ENCODE measurements around the gene KRTAP5-1.
A peak's percentile ranks its signal among the peaks of the same experiment; 100 is the strongest.

Gene KRTAP5-1

DNA sequence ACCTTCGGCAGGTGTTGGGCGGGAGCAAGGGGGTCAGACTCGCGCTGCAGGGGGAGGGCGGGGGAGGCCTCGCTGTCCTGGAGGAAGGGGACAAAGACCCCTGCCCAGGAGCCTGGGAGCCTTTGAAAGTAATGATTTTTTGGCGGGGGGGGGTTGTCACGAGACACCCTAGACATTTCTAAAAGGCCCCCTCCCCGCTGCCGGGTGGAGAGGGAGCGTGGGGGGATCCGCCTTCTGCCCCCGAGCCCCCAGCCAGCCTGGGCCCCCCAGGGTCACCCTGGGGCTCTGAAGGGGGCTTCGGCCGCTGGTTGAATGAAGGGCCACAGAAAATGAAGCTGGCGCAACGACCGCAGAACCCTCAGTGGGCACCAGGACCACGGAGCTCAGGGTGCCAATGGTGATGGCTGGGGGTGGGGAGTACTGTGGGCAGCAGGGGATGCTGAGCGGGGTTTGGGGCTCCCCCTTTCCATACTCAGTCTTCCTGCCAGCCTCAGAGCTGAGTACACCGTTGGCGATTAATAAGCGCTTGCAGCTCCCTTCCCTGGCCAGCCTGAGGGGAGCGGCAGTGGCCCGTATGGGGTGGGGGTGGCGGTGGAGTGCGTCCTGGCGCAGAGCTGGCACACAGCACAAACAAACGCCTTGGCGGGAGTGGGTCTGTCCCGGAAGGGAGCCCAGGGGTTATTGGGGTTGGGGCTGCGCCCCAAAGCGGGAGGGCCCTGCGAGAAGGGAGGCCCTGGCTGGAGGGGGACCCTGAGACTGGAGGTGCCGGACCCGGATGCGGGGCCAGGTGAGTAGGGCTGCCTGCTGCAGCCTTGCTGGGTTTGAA lies 11.8 kb downstream of the KRTAP5-1 start:
- DNase-seq (ENCODE audit: insufficient read length, low spot score) (no peak), FAIRE-seq (no peak)

DNA sequence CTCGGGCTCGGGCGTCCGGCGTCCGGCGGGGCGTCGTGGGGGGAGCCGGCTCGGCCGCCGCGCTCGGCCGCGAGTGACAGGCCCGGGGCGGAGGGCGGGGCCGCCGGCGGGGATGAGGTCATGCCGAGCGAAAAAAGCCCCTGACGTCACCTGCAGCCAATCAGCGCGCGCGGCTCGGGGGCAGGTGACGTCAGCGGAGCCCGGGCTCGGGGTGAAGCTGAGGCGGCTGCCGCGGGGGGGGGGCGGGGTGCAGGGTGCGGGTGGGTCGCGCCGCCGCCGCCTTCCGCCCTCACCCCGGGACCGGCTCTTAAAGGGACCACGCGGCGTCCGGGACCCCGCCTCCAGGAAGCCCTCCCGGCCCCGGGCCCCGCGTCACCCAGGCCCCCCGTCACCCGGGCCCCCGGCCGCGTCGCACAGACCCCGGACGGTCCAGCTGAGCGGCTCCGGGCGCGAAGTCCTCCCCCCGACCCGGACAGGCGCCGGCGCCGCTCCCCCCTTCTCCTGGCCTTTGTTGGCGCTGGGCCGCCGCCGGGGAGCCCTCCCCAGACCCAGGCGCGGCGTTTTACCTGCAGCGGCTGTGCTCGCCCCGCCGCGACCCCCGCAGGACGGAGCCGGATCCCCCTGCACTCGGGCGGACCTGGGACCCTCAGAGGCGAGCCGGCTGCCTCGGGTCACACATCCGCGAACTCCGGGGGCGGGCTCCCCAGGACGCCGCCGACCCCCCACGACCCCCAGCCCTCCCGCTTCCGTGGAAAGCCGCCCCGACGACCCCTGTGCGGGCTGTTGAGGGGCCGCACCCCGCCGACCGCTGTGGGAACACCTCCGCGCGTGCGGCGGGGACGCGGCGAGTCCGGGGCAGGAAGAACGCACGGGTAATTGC lies 12.6 kb downstream of the KRTAP5-1 start, which contains the start of gene DUSP8:
DUSP8 (minus strand) TSS at position 75 of the 880 bp plus-strand sequence. CDS start 6,445 bp downstream, outside the sequence.
- peak; percentile 71 for FAIRE-seq
- DNase-seq (ENCODE audit: insufficient read length, low spot score): peak; percentile 90

DNA sequence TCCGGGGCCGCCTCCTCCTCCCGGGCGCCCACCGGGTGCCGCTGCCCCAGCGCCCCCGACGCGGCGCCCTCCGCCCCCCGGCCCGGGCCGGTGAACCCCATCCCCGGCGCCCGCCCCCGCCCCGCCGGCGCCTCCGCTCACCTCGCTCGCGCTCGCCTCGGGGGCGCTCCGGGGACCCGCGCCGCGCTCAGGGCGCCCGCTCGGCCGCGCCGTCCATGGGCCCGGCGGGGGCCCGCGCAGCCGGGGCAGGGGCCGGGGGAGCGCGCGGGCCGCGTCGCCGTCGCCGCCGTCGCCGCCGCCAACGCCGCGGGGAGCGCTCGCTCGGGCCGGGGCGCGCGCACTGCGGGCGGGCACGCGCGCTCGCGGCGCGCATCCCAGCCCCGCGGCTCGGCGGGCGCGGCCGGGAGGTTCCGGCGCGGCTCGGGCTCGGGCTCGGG lies 13.3 kb downstream of the KRTAP5-1 start:
- FAIRE-seq (no peak), DNase-seq (ENCODE audit: insufficient read length, low spot score) (no peak)

DNA sequence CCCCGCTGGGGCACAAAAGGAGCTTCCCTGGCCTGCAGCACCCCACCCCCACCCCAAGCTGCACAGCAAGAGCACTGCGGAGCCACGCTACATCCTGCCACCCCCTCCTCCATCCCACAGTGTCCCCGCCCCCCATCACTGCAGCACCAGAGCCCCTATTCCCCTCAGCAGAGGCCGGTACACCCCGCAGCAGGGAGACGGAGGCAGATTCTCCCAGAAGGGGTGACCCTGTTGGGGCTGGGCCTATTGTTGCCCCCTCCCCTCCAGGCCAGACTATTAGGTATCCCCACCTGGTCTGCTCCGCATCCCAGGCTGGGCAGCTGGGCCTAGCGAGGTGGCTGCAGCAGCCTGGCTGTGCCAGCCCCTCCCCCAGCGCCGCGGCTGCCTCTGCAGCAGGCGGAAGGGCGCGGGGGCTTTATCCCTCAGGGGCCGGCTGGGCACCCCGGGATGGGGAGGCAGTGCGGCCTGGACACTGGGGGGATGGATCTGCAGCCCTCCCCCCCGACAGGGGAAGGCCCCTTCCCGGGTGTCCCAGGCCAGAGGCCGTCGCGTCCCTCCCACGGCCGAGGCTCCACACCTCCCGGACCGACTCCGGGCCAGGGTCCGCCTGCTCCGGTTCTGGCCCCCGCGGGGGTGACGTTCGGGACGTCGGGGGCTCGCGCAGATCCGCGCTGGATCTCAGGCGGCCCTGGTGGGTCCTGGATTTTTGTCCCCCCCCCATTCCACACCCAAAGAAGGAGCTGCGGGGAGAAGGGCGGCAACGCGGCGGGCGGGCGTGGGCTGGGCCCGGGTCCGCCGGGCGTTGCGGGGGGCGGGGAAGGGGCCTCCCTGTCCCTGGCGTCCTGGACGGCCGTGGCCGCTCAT lies 14.0 kb downstream of the KRTAP5-1 start:
- DNase-seq (ENCODE audit: insufficient read length, low spot score) (no peak), FAIRE-seq (no peak)

DNA sequence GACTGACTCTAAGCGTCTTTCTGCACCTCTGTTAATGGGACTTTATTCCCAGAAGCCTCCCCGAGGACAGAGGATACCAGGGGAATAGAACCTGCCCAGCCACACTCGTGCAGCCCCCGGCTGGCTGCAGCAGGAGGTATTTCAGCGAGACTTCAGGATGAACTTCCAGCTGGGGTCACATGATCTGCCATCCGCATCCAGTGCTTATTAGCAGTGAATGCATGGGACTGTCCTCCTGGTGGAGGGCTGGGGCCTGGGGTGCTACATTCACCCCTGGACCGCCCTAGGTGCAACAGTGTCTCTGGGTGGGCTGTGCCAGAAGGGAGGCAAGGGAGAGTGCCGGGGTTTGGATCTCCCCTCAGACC lies 14.6 kb downstream of the KRTAP5-1 start:
- DNase-seq (ENCODE audit: insufficient read length, low spot score) (no peak), FAIRE-seq (no peak)

DNA sequence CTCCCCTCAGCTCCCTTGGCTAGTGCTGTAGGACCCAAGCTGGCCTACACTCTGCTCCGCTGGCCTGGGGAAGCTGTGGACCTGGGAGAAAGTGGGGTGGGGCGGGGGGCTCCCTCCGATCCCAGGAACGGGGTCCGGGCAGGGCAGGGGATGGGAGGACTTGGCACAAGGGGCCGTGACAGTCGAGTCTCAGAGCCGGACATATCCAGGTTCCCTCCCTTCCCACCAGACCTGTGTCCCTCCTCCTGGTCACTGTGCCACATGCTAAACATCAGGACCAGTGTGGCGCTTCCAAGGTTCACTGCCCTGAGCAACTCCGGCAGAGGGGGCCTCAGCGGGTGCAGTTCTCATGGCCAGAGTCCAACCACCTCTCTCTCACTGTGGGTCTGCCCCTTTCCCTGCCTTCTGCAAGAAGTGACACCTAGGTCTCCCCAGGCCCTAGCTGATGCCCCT lies 15.1 kb downstream of the KRTAP5-1 start:
- DNase-seq (ENCODE audit: insufficient read length, low spot score): no peak
- peak; percentile 23 for FAIRE-seq

DNA sequence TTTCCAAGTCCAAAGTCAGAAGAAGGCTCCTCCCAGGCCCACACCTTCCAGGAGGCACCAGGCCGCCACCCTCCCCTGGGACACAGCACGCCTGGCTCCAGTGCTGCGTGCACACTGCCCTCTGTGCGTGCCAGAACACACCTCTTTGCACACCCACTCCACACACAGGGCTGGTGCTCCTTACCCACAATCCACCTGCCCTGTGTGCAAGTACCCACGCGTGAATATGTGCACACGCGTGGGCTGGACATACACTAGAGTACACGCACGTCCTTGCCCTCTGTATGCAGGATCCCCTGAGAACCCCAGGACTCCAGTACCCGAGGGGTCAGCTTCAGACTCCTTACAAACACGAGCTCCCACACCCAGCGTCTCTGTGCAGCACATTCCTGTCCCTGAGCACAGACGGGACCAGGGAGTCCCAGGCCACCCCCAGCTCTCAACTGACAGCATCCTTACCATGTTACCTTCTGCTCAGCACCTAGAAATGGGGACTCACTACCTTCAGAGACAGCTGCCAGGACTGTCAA lies 15.8 kb downstream of the KRTAP5-1 start:
- FAIRE-seq: peak; percentile 9
- DNase-seq (ENCODE audit: insufficient read length, low spot score): no peak

DNA sequence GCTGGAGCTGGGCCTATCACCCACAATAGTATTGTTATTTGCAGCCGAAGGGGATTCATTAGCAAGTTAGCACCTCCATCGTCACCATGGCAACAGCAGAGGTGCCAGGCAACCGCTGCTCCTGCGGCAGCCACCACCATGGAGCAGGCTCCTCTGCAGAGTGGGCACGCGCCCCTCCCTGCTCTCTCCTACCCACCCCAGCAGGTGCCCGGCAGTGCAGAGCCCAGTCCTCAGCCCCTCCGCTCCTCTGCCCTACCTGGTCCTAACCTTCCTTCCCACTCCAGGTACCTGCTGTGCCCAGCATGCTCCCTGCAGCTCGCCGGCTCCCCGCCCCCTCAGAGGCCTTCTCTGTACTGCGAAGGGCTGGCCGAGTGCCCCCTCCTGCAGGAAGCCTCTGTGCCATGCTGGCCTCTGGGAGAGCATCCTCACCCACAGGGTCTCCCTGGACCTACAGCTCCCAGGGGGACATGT lies 16.6 kb downstream of the KRTAP5-1 start:
- FAIRE-seq (no peak), DNase-seq (ENCODE audit: insufficient read length, low spot score) (no peak)

DNA sequence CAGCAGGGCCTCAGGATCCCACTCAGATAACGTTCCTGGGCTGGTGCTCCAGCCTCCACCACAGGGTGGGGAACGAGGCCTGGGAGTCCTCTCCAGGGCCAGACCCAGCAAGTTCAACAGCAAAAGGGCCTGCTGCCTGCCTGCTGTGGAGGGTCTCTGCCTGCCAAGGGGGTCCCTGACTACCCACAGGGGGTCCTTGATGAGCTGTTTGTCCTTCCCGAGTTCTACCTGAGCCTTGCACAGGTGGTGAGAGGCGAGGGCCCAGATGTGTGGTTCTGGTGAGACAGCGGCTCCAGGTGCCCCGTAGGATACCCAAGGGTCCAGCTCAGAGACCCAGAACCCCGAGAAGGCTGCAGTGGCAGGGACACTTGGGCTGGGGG lies 17.4 kb downstream of the KRTAP5-1 start:
- DNase-seq (ENCODE audit: insufficient read length, low spot score) (no peak), FAIRE-seq (no peak)

DNA sequence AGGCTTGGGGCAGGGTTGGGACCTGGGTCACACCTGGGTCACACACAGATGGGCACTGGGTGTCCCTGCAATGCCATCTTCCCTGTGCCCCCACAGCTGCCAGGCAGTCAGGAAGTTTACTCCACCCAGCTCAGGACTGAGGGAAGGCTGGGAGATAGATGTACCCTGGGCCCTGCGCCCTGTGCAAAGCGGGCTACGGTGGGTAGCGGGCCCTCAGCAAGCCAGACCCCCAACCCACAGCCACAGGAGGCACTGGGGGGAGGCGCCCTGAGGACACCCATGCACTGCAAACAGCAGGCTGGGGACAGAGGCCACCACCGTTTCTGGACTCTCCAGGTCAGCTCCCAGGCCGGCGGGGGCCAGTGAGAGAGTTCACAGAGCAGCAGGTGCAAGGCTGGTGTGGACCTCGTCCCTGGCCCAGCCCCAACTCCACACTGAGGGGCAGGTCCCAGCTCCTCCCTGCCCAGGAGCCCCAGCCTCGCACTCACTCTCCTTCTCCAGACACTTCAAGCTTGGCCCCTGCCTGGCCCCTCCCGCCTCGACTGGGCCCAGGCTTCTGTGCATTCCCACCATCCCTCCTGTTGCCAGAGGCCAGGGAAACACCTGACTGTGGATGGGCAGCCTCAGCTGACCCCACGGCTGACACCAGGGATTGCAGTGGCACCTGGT lies 17.9 kb downstream of the KRTAP5-1 start:
- no peak for FAIRE-seq
- no peak for DNase-seq (ENCODE audit: insufficient read length, low spot score)

DNA sequence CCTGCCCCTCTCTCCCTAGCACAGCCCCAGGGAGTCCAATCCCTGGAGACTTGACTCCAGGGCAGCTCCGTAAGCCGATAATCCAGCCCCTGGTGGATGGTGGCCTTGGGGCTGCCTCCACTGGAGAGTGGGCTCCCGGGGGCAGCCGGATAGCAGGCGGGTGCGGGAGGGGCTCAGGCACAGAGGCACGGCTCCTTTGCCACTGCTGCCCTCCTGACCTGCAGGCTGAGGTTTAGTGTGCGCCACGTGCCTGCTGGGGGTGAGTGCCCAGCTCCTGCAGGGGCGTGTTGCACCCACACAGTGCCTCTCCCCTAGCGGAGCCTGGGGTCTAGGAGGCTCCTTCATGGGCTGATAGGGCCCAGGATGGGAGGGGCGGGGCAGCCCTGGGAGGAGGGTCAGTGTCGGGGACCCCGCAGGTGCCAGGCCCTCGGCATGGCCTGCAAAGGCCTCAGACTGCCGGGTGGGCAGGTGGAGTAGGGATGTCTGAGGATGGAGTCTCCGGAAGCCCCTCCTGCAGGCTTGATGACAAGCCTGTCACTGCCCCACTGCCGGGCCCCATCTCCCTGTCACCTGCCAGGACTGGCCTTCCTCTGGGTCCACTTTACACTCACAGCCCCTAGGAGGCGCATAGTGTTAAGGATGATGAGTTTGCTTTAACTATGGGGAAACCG lies 18.6 kb downstream of the KRTAP5-1 start:
- DNase-seq (ENCODE audit: insufficient read length, low spot score) (no peak), FAIRE-seq (no peak)

DNA sequence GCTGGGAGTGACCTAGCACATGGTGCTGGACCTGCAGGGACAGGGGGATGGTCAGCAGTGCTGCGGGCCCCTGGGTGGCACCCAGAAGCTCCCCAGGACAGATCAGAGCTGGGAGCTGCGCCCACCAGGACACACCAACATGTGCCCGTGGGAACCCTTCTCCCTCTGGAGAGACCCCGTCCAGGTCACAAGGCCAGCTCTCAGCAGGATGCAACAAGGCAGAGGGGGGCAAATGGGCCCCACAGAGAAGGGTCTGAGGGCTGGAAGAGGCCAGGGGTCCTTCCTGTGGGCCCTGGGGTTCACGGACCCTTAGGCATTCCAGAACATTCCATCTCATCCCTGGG lies 19.2 kb downstream of the KRTAP5-1 start:
- DNase-seq (ENCODE audit: insufficient read length, low spot score): no peak
- no peak for FAIRE-seq

DNA sequence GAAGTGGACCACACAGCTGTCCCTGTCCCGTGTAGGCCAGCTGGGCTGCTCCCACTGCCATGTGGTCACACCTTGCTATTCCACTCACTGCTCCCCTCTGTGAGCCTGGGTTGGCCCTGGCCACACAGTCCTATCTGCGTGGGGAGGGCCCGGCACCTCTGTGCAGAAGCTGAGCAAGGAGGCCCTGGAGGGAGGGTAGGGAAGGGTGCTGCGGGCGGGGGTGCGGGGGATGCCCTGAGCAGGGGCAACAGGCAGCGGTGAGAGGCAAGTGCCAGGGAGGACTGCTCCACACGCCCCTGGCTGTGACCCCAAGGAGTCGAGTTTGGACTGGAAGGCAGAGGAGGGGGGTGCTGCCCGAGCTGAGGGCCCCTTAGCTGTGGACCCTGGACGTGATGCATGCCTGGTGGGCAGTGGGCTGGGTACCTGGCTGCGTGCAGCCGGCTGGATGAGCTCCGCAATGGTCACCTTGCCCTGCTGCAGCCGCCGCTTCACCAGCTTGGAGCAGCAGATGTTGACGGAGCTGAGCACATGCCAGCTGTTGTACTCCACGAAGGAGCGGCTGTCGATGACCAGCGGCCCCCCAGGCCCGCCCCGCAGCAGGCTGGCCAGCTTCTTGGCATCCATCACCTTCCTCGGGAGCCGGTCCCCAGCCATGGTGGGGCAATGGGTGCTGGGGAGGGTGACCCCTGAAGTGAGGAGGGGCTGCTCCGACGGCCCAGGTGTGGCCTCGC lies 19.7 kb downstream of the KRTAP5-1 start:
- DNase-seq (ENCODE audit: insufficient read length, low spot score) (no peak), FAIRE-seq (no peak)

DNA sequence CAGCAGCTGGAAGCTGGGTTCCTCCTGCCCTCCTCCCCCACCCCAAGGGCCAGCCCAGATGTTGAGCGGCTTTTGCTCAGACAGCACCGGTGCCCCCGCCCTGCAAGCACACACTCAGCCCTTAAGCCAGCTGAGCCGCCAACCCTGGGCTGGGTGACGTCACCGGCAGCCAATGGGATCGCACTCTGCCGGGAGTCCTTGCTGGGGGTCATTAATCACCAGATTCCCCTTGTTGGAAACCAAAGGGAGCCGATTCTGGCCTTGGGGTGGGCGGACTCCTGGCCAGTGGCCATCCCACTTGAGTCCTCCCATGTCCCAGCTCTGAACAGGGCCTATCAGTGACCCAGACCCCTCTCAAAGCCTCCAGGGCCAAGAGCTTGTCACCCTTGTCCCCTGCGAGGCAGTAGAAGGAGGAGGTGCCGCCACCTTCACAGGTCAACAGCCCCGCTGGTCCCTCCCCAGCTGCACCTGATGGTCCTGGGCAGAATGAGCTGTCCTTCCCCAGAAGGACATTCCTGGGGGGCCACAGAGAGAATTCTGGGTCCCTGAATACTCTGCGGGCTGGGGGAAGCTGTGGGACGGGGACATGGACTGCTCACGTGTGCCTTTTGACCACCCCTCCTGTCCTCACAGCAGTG lies 20.4 kb downstream of the KRTAP5-1 start:
- FAIRE-seq (no peak), DNase-seq (ENCODE audit: insufficient read length, low spot score) (no peak)

DNA sequence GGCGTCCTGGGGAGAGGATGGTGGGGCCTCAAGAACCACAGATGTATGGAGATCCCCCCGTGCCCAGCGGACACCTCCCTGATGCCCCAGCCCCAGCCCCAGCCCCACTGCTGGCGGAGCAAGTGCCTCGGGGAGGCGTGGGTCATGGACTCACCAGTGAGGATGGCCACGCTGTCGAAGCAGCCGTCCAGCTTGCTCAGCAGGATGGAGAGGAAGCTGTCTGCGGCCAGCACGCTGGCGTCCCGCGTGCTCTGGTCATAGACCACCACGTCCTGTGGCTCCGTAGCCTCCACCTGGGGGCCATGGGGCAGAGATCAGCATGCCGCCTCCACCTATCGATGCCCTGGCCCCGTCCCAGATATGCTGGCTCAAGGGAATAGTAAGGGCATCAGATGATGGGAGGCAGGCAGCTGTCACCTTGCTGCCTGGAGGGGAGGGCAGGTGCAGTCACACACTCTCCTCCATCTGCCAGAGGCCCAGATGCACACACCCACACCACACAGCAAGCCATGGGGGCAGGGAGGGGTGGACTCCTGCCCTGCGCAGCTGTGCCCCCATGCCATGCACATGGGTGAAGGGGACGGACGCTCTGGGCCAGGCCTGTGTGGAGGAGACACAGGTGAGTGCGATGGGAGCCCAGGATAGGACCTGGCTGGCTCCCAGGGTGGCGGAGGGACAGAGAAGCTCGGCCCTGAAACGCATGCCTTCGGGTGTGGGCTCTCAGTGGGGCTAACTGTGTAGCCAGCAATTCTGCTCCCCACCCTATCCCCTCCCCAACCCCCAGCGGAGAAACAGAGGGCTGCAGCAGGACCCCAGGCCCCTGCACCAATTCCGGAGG lies 21.2 kb downstream of the KRTAP5-1 start:
- DNase-seq (ENCODE audit: insufficient read length, low spot score) (no peak), FAIRE-seq (no peak)

DNA sequence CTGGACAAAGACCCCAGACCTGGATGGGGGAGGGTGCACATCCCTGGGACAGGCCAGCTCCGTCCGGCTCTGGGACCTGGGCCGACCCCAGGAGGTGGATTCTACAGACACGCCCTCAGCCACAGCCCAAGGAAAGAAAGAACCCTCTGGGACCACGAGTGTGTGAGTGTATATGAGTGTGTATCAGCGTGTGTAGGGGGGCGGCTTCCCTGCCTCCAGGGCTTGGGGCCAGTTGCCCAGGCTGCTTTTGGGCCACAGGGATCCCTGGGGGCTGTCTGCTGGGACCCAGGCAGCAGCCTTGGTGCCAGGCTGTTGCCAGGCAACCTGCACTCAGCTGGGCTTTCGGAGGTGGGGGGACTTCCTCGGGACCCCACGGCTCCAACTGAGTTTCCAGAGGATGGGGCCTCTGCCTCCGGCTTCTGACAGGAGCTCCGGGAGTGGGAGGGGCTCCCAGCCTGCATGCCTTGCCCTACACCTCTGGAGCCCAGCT lies 21.9 kb downstream of the KRTAP5-1 start:
- no peak for FAIRE-seq
- no peak for DNase-seq (ENCODE audit: insufficient read length, low spot score)

DNA sequence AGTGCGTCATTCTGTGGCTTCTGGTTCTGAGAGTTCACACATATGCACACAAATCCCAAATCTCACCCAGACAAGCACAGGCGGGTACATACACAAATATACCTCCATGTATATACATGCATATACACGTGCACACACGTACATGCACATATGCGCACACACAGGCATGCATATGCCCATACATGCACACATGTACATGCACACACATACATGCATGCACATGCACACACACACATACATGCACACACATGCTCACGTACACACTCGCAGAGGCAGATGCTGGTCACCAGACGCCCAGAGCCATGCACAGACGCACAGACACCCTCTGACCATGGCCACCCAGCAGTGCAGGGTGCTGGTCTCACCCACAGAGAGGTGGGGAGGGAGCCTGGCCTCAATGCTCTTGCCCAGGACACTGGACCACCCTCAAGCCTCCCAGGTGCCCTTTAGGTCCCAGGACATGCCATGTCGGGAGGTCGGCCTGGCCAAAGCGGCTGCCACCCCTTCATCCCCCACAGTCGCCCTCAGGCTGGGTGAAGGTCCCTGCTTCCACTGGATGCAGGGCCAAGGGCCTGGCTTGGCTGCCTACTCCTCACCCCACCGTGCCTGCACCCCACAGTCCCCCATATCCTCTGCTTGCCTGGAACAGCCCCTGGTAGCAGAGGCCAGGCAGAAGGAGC lies 22.5 kb downstream of the KRTAP5-1 start:
- DNase-seq (ENCODE audit: insufficient read length, low spot score) (no peak), FAIRE-seq (peak; percentile 60)

All from HTR-8/SVneo (cell line).